Measurements from ENCODE around the gene LHX3. TPM values are rescaled to one million over a fixed set of nuclear protein-coding genes. Genes with fewer than 3 reads are reported as not detected.

Gene LHX3
- total RNA-seq, 2 donors from 2014 or later: not detected

- Histone ChIP-seq H3K9me3 (no peaks in the 10 kb centered on the region), H3K4me1 (ENCODE audit: control insufficient read depth in 1 of 2, low read depth in 2 of 2) (no peaks in the 10 kb centered on the region), H3K36me3 (no peaks in the 10 kb centered on the region), H3K27ac (no peak overlapping the region), H3K4me3 (no peak overlapping the region), H3K27me3 (replicated peaks; ENCODE audit: insufficient read depth) (no peaks in the 10 kb centered on the region)
- ATAC-seq (ENCODE audit: insufficient number of reproducible peaks, low FRiP score, low read depth) (no peak), DNase-seq (ENCODE audit: low spot score) (no peak)
- no peak for TF ChIP-seq CTCF (IDR thresholded peaks at IDR 0.05)
Measured at GRCh38 chr9:136189394-136190236, 15.3 kb downstream of the LHX3 start.

- Histone ChIP-seq H3K27me3 (replicated peaks; ENCODE audit: insufficient read depth) (no peaks in the 10 kb centered on the region), H3K4me1 (ENCODE audit: control insufficient read depth in 1 of 2, low read depth in 2 of 2) (no peaks in the 10 kb centered on the region), H3K27ac (no peak overlapping the region)
Measured at GRCh38 chr9:136187683-136188586, 17.0 kb downstream of the LHX3 start.

GRCh38 chr9:136187197-136187596, 17.7 kb downstream of the LHX3 start:
- DNase-seq (ENCODE audit: low spot score): no peak
- ATAC-seq (ENCODE audit: insufficient number of reproducible peaks, low FRiP score, low read depth): no peak
- Histone ChIP-seq H3K27me3 (replicated peaks; ENCODE audit: insufficient read depth) (no peaks in the 10 kb centered on the region), H3K9me3 (no peaks in the 10 kb centered on the region), H3K36me3 (no peaks in the 10 kb centered on the region), H3K4me3 (no peak overlapping the region), H3K4me1 (ENCODE audit: control insufficient read depth in 1 of 2, low read depth in 2 of 2) (no peaks in the 10 kb centered on the region), H3K27ac (no peak overlapping the region)
- TF ChIP-seq CTCF (IDR thresholded peaks at IDR 0.05): no peak

More at GRCh38 chr9:136187683-136188586, 17.0 kb downstream of the LHX3 start:
- no peak for ATAC-seq (ENCODE audit: insufficient number of reproducible peaks, low FRiP score, low read depth)
- DNase-seq (ENCODE audit: low spot score): no peak
- Histone ChIP-seq H3K4me3 (no peak overlapping the region), H3K9me3 (no peaks in the 10 kb centered on the region), H3K36me3 (no peaks in the 10 kb centered on the region)
- TF ChIP-seq CTCF (IDR thresholded peaks at IDR 0.05): no peak

GRCh38 chr9:136186386-136186785, 18.5 kb downstream of the LHX3 start:
- no peaks in the 10 kb centered on the region for H3K4me1 ChIP-seq (ENCODE audit: control insufficient read depth in 1 of 2, low read depth in 2 of 2)
- no peak for ATAC-seq (ENCODE audit: insufficient number of reproducible peaks, low FRiP score, low read depth)
- no peak overlapping the region for H3K27ac ChIP-seq
- no peak overlapping the region for H3K4me3 ChIP-seq
- H3K9me3 ChIP-seq: no peaks in the 10 kb centered on the region
- no peaks in the 10 kb centered on the region for H3K27me3 ChIP-seq (replicated peaks; ENCODE audit: insufficient read depth)
- DNase-seq (ENCODE audit: low spot score): no peak
- no peaks in the 10 kb centered on the region for H3K36me3 ChIP-seq
- no peak for TF ChIP-seq CTCF (IDR thresholded peaks at IDR 0.05)
